ENCODE data around the gene TAF1C. TPM values are rescaled to one million over a fixed set of nuclear protein-coding genes. Genes with fewer than 3 reads are reported as not detected.

Gene TAF1C
- total RNA-seq, result 60.3 and 61.1 TPM in 2 replicates

GRCh38 chr16:84186685-84187437, at the start of gene TAF1C:
TAF1C (minus strand) TSS chr16:84187057; CDS start chr16:84184988, 2,069 bp downstream.
- no peaks in the 10 kb centered on the region for H3K9me3 Mint-ChIP-seq
- H3K27me3 Mint-ChIP-seq, result no peaks in the 10 kb centered on the region
- H3K27ac Mint-ChIP-seq, result peak within 1 kb of the TSS; percentile 95
- intact Hi-C loops (cut with micrococcal nuclease), result loop anchor here (1.0 to 5.0 kb wide), 5 partner anchors 42 to 235 kb away; partner anchors contain the start of genes DNAAF1, HSDL1, MBTPS1 and OSGIN1
- peaks cover 21% of the 10 kb centered on the region for H3K36me3 Mint-ChIP-seq (ENCODE audit: low read depth)
- peaks cover 18% of the 10 kb centered on the region for H3K4me1 Mint-ChIP-seq
- H3K4me3 Mint-ChIP-seq, result peak within 1 kb of the TSS; percentile 94
- DNase-seq, result peak; percentile 97

- Mint-ChIP-seq H3K27ac (no peak overlapping the region), H3K4me3 (no peak overlapping the region), H3K4me1 (no peaks in the 10 kb centered on the region), H3K36me3 (ENCODE audit: low read depth) (no peaks in the 10 kb centered on the region), H3K27me3 (peaks cover 16% of the 10 kb centered on the region), H3K9me3 (no peaks in the 10 kb centered on the region)
- DNase-seq, result no peak
- intact Hi-C loops (cut with micrococcal nuclease), result no loop called here
Measured at GRCh38 chr16:84234321-84235241, 47.7 kb upstream of the TAF1C start.

- Mint-ChIP-seq H3K4me1 (no peaks in the 10 kb centered on the region), H3K27me3 (peaks cover 8% of the 10 kb centered on the region), H3K4me3 (no peak overlapping the region), H3K27ac (no peak overlapping the region), H3K9me3 (no peaks in the 10 kb centered on the region), H3K36me3 (ENCODE audit: low read depth) (no peaks in the 10 kb centered on the region)
- intact Hi-C loops (cut with micrococcal nuclease), result no loop called here
- DNase-seq, result no peak
Measured at GRCh38 chr16:84233748-84234147, 46.9 kb upstream of the TAF1C start.

GRCh38 chr16:84232969-84233368, 46.1 kb upstream of the TAF1C start:
- no peaks in the 10 kb centered on the region for H3K4me1 Mint-ChIP-seq
- H3K27ac Mint-ChIP-seq, result no peak overlapping the region
- H3K9me3 Mint-ChIP-seq, result no peaks in the 10 kb centered on the region
- peaks cover 8% of the 10 kb centered on the region for H3K27me3 Mint-ChIP-seq
- intact Hi-C loops (cut with micrococcal nuclease), result no loop called here
- no peak overlapping the region for H3K4me3 Mint-ChIP-seq
- DNase-seq, result no peak
- H3K36me3 Mint-ChIP-seq (ENCODE audit: low read depth), result no peaks in the 10 kb centered on the region

- Mint-ChIP-seq H3K9me3 (no peaks in the 10 kb centered on the region), H3K4me1 (no peaks in the 10 kb centered on the region), H3K27ac (no peak overlapping the region), H3K4me3 (no peak overlapping the region), H3K36me3 (ENCODE audit: low read depth) (no peaks in the 10 kb centered on the region), H3K27me3 (peaks cover 8% of the 10 kb centered on the region)
- no peak for DNase-seq
- intact Hi-C loops (cut with micrococcal nuclease), result no loop called here
Measured at GRCh38 chr16:84232060-84232459, 45.2 kb upstream of the TAF1C start.

- DNase-seq, result no peak
- H3K4me1 Mint-ChIP-seq, result no peaks in the 10 kb centered on the region
- no peak overlapping the region for H3K4me3 Mint-ChIP-seq
- no peak overlapping the region for H3K27ac Mint-ChIP-seq
- intact Hi-C loops (cut with micrococcal nuclease), result no loop called here
- peaks cover 6% of the 10 kb centered on the region for H3K27me3 Mint-ChIP-seq
- H3K36me3 Mint-ChIP-seq (ENCODE audit: low read depth), result no peaks in the 10 kb centered on the region
- no peaks in the 10 kb centered on the region for H3K9me3 Mint-ChIP-seq
Measured at GRCh38 chr16:84229471-84229870, 42.6 kb upstream of the TAF1C start.

- H3K27ac Mint-ChIP-seq, result no peak overlapping the region
- H3K4me1 Mint-ChIP-seq, result no peaks in the 10 kb centered on the region
- no peak for DNase-seq
- H3K4me3 Mint-ChIP-seq, result no peak overlapping the region
- no peaks in the 10 kb centered on the region for H3K9me3 Mint-ChIP-seq
- H3K27me3 Mint-ChIP-seq, result peaks cover 6% of the 10 kb centered on the region
- H3K36me3 Mint-ChIP-seq (ENCODE audit: low read depth), result no peaks in the 10 kb centered on the region
- intact Hi-C loops (cut with micrococcal nuclease), result no loop called here
Measured at GRCh38 chr16:84228256-84228838, 41.5 kb upstream of the TAF1C start.

GRCh38 chr16:84227548-84227947, 40.7 kb upstream of the TAF1C start:
- Mint-ChIP-seq H3K27ac (no peak overlapping the region), H3K4me3 (no peak overlapping the region), H3K27me3 (peaks cover 6% of the 10 kb centered on the region), H3K36me3 (ENCODE audit: low read depth) (no peaks in the 10 kb centered on the region), H3K9me3 (no peaks in the 10 kb centered on the region), H3K4me1 (no peaks in the 10 kb centered on the region)
- intact Hi-C loops (cut with micrococcal nuclease), result no loop called here
- DNase-seq, result no peak

GRCh38 chr16:84226026-84226425, 39.2 kb upstream of the TAF1C start:
- no peak overlapping the region for H3K4me3 Mint-ChIP-seq
- intact Hi-C loops (cut with micrococcal nuclease), result no loop called here
- no peak for DNase-seq
- no peak overlapping the region for H3K27ac Mint-ChIP-seq
- no peaks in the 10 kb centered on the region for H3K27me3 Mint-ChIP-seq
- H3K9me3 Mint-ChIP-seq, result no peaks in the 10 kb centered on the region
- no peaks in the 10 kb centered on the region for H3K36me3 Mint-ChIP-seq (ENCODE audit: low read depth)
- H3K4me1 Mint-ChIP-seq, result no peaks in the 10 kb centered on the region

- no peak for DNase-seq
- Mint-ChIP-seq H3K36me3 (ENCODE audit: low read depth) (no peaks in the 10 kb centered on the region), H3K4me3 (no peak overlapping the region), H3K4me1 (no peaks in the 10 kb centered on the region), H3K9me3 (no peaks in the 10 kb centered on the region), H3K27ac (no peak overlapping the region), H3K27me3 (no peaks in the 10 kb centered on the region)
- intact Hi-C loops (cut with micrococcal nuclease), result no loop called here
Measured at GRCh38 chr16:84225571-84225970, 38.7 kb upstream of the TAF1C start.

- Mint-ChIP-seq H3K9me3 (no peaks in the 10 kb centered on the region), H3K36me3 (ENCODE audit: low read depth) (no peaks in the 10 kb centered on the region), H3K27me3 (no peaks in the 10 kb centered on the region), H3K4me3 (no peak overlapping the region), H3K27ac (no peak overlapping the region), H3K4me1 (no peaks in the 10 kb centered on the region)
- intact Hi-C loops (cut with micrococcal nuclease), result no loop called here
- DNase-seq, result no peak
Measured at GRCh38 chr16:84225126-84225525, 38.3 kb upstream of the TAF1C start.

- no peak for DNase-seq
- H3K27ac Mint-ChIP-seq, result no peak overlapping the region
- H3K4me3 Mint-ChIP-seq, result no peak overlapping the region
- intact Hi-C loops (cut with micrococcal nuclease), result no loop called here
- no peaks in the 10 kb centered on the region for H3K36me3 Mint-ChIP-seq (ENCODE audit: low read depth)
- no peaks in the 10 kb centered on the region for H3K27me3 Mint-ChIP-seq
- H3K9me3 Mint-ChIP-seq, result no peaks in the 10 kb centered on the region
- H3K4me1 Mint-ChIP-seq, result no peaks in the 10 kb centered on the region
Measured at GRCh38 chr16:84224554-84224953, 37.7 kb upstream of the TAF1C start.

- Mint-ChIP-seq H3K4me3 (no peak overlapping the region), H3K27ac (no peak overlapping the region), H3K4me1 (no peaks in the 10 kb centered on the region), H3K27me3 (peaks cover 2% of the 10 kb centered on the region), H3K36me3 (ENCODE audit: low read depth) (no peaks in the 10 kb centered on the region), H3K9me3 (no peaks in the 10 kb centered on the region)
- intact Hi-C loops (cut with micrococcal nuclease), result no loop called here
- DNase-seq, result no peak
Measured at GRCh38 chr16:84223456-84223855, 36.6 kb upstream of the TAF1C start.

GRCh38 chr16:84220851-84221250, 34.0 kb upstream of the TAF1C start:
- DNase-seq, result no peak
- Mint-ChIP-seq H3K4me3 (no peak overlapping the region), H3K4me1 (no peaks in the 10 kb centered on the region), H3K9me3 (no peaks in the 10 kb centered on the region), H3K27ac (peak overlapping the region; percentile 2), H3K27me3 (peaks cover 3% of the 10 kb centered on the region), H3K36me3 (ENCODE audit: low read depth) (no peaks in the 10 kb centered on the region)
- intact Hi-C loops (cut with micrococcal nuclease), result no loop called here
